IMR-90 (cell line): Measurements from ENCODE around the gene PITPNC1. TPM values are rescaled to one million over a fixed set of nuclear protein-coding genes. Genes with fewer than 3 reads are reported as not detected.
"Not testable (repeated sequence)": the region's sequence is repeated elsewhere in the genome, so short reads cannot be mapped to it uniquely, and the experiment has no call there.

Source experiments
- ATAC-seq: fragments of 200-7000 bp; cut with Tn5 transposase; 2 replicates; pipeline ENCODE4 v1.9.1; 2020; ENCODE audit warnings: low read depth, mild to moderate bottlenecking, moderate library complexity
- BruUV-seq: library from RNA; stranded (reverse); fragments of 400-500 nt; replicated peaks from 2 replicates; lab custom pipeline; 2021; lab: Mats Ljungman, UMichigan
- CTCF ChIA-PET: fragments of 300-600 bp; formaldehyde crosslinking; extraction: SDS; loops from one replicate; lab custom pipeline; 2021; ENCODE audit warnings: antibody characterized with exemption; lab: Yijun Ruan, JAX
- POLR2A ChIA-PET: fragments of 300-600 bp; sonication (Branson Sonifier 250); formaldehyde crosslinking; loops from one replicate; lab custom pipeline; 2022; ENCODE audit warnings: antibody characterized with exemption; ENCODE audit not compliant: unreplicated experiment; lab: Charles Lee
- DNase-seq: peaks from one replicate; pipeline ENCODE4 v3.0.0; 2013
- H2AFZ ChIP-seq: replicated peaks from 2 replicates; pipeline ENCODE3; 2013; ENCODE audit warnings: low read length, mild to moderate bottlenecking; ENCODE audit not compliant: poor library complexity
- H2AK5ac ChIP-seq: 2 replicates; pipeline ENCODE4 v1.6.1; 2013; ENCODE audit warnings: low read depth, low read length, inconsistent platforms
- H2AK9ac ChIP-seq: replicated peaks from 2 replicates; pipeline ENCODE3; 2013; ENCODE audit warnings: mild to moderate bottlenecking, low read depth, low read length, moderate library complexity; ENCODE audit not compliant: poor library complexity
- H2BK120ac ChIP-seq: 2 replicates; pipeline ENCODE4 v1.6.1; 2013; ENCODE audit warnings: low read depth, low read length, inconsistent platforms
- H2BK15ac ChIP-seq: 3 replicates; pipeline ENCODE4 v1.6.1; 2013; ENCODE audit warnings: low read depth, low read length, inconsistent platforms
- H2BK20ac ChIP-seq: 2 replicates; pipeline ENCODE4 v1.6.1; 2013; ENCODE audit warnings: low read depth, mild to moderate bottlenecking, inconsistent platforms, low read length, moderate library complexity
- H2BK5ac ChIP-seq: 2 replicates; pipeline ENCODE4 v1.6.1; 2013; ENCODE audit warnings: mild to moderate bottlenecking, low read depth, low read length, inconsistent platforms; ENCODE audit not compliant: poor library complexity, severe bottlenecking
- H3K14ac ChIP-seq: replicated peaks from 2 replicates; pipeline ENCODE4 v1.6.1; 2013; ENCODE audit warnings: low read depth, low read length, inconsistent platforms
- H3K18ac ChIP-seq: 2 replicates; pipeline ENCODE4 v1.6.1; 2013; ENCODE audit warnings: low read depth, low read length, control low read depth
- H3K23ac ChIP-seq: 2 replicates; pipeline ENCODE4 v1.6.1; 2013; ENCODE audit warnings: low read depth, low read length, inconsistent platforms
- H3K27ac ChIP-seq: 2 replicates; pipeline ENCODE4 v1.5.1; 2013; ENCODE audit warnings: mild to moderate bottlenecking, control low read depth, low read length; ENCODE audit not compliant: insufficient read depth
- H3K27me3 ChIP-seq: 2 replicates; pipeline ENCODE4 v1.6.1; 2013; ENCODE audit warnings: low read length; ENCODE audit not compliant: control insufficient read depth, insufficient read depth
- H3K36me3 ChIP-seq: 2 replicates; pipeline ENCODE4 v1.6.1; 2013; ENCODE audit warnings: low read length, mixed read lengths; ENCODE audit not compliant: control insufficient read depth, insufficient read depth
- H3K4ac ChIP-seq: 2 replicates; pipeline ENCODE4 v1.6.1; 2013; ENCODE audit warnings: low read depth, low read length, inconsistent platforms
- H3K4me1 ChIP-seq: 2 replicates; pipeline ENCODE4 v1.6.1; 2013; ENCODE audit warnings: low read length, mixed read lengths; ENCODE audit not compliant: control insufficient read depth, insufficient read depth
- H3K4me2 ChIP-seq: 2 replicates; pipeline ENCODE4 v1.6.1; 2013; ENCODE audit warnings: low read depth, mild to moderate bottlenecking, control low read depth, low read length, moderate library complexity
- H3K4me3 ChIP-seq: 2 replicates; pipeline ENCODE4 v1.5.1; 2013; ENCODE audit warnings: low read depth, mild to moderate bottlenecking, control low read depth, low read length, moderate library complexity; ENCODE audit not compliant: insufficient read depth
- H3K56ac ChIP-seq: 2 replicates; pipeline ENCODE4 v1.6.1; 2013; ENCODE audit warnings: low read length, inconsistent platforms; ENCODE audit not compliant: insufficient read depth; ENCODE audit errors: extremely low read depth
- H3K79me1 ChIP-seq, 2 experiments: 2 replicates each; pipeline ENCODE4 v1.6.1; 2013; ENCODE audit warnings: low read length in 2 of 2, inconsistent platforms in 1 of 2, low read depth in 1 of 2
- H3K9ac ChIP-seq: 2 replicates; pipeline ENCODE4 v1.6.1; 2013; ENCODE audit warnings: low read depth, low read length, control low read depth
- H3K9me1 ChIP-seq: 2 replicates; pipeline ENCODE4 v1.6.1; 2013; ENCODE audit warnings: low read length, inconsistent platforms; ENCODE audit not compliant: insufficient read depth
- H3K9me3 ChIP-seq: 2 replicates; pipeline ENCODE4 v1.6.1; 2013; ENCODE audit warnings: low read length; ENCODE audit not compliant: control insufficient read depth, insufficient read depth
- H4K20me1 ChIP-seq: 2 replicates; pipeline ENCODE4 v1.6.1; 2013; ENCODE audit warnings: low read length, inconsistent platforms; ENCODE audit not compliant: insufficient read depth
- H4K5ac ChIP-seq: 2 replicates; pipeline ENCODE4 v1.6.1; 2013; ENCODE audit warnings: mild to moderate bottlenecking, low read depth, low read length, control low read depth
- H4K8ac ChIP-seq, 2 experiments: 2 replicates each; pipeline ENCODE4 v1.6.1; 2013; ENCODE audit warnings: low read depth in 2 of 2, low read length in 2 of 2, control low read depth in 1 of 2, inconsistent platforms in 1 of 2
- H4K91ac ChIP-seq: 2 replicates; pipeline ENCODE4 v1.6.1; 2013; ENCODE audit warnings: low read depth, low read length, inconsistent platforms; ENCODE audit not compliant: insufficient read depth
- WGBS, 2 experiments: methylation state at CpG; one replicate each; pipeline versions ENCODE4 v1.1.5 to v1.1.7; 2013; ENCODE audit warnings: missing lambda C conversion rate in 2 of 2; ENCODE audit not compliant: insufficient read length in 1 of 2; ENCODE audit errors: extremely low coverage in 2 of 2; 5-methylcytosine and 5-hydroxymethylcytosine counted together
- dilution Hi-C: fragments of 300-500 bp; cut with HindIII; formaldehyde crosslinking; loops from one replicate; pipeline ENCODE4 v1.14.3; 2018; ENCODE audit warnings: low sequenced_read_pairs; ENCODE audit not compliant: unreplicated experiment
- in situ Hi-C: fragments of 300-500 bp; cut with MboI; formaldehyde crosslinking; loops from 3 replicates; pipeline ENCODE4 v1.14.3; 2019; ENCODE audit warnings: low sequenced_read_pairs, inconsistent platforms, mixed read lengths
- intact Hi-C: fragments of 100-400 bp; cut with micrococcal nuclease; formaldehyde crosslinking; loops from 2 replicates; pipeline ENCODE4 v1.10.0; 2022
- polyA plus RNA-seq, 3 experiments: library from polyadenylated mRNA; depleted of rRNA; stranded (reverse); fragments of >200 nt; gene quantifications; 2 replicates each; pipeline ENCODE4 v1.2.3, GENCODE V29; 2012; ENCODE audit warnings: low replicate concordance in 1 of 3
- total RNA-seq: library from RNA; depleted of rRNA; stranded (reverse); fragments of >200 nt; gene quantifications from 2 replicates; pipeline ENCODE4 v1.2.3, GENCODE V29; 2012

Gene PITPNC1
- total and polyA plus RNA-seq, 2 of the 4 experiments (the other 2 are of a cell fraction) = 4.1 TPM

DNA sequence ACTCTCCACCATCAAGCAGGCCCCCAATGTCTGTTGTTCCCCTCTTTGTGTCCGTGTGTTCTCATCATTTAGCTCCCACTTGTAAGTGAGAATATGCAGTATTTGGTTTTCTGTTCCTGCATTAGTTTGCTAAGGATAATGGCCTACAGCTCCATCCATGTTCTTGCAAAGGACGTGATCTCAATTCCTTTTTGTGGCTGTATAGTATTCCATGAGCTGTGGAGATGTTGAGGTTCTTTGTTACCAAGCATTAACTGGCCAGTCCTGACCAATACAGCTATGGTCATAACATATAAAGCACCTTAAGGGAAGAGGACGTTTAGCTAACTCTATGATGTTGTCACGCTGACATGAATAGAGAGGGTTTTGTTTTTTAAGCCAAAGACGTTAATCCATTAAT is 118.5 kb downstream of the PITPNC1 start:
- H3K9me3 ChIP-seq, H4K20me1 ChIP-seq, H3K18ac ChIP-seq, H3K4me2 ChIP-seq, H2AK5ac ChIP-seq, H3K56ac ChIP-seq, BruUV-seq, H2BK120ac ChIP-seq, H4K91ac ChIP-seq, intact Hi-C loops, H2BK20ac ChIP-seq, ATAC-seq, H2AK9ac ChIP-seq, POLR2A ChIA-PET, H3K27ac ChIP-seq, H4K8ac ChIP-seq, H3K23ac ChIP-seq, dilution Hi-C loops, H3K14ac ChIP-seq, CTCF ChIA-PET, in situ Hi-C loops, H3K27me3 ChIP-seq, H2AFZ ChIP-seq, H3K36me3 ChIP-seq, H3K4ac ChIP-seq, H3K4me1 ChIP-seq, H4K5ac ChIP-seq, H3K9me1 ChIP-seq, H3K9ac ChIP-seq, H2BK15ac ChIP-seq, H3K4me3 ChIP-seq, DNase-seq, H2BK5ac ChIP-seq: not testable (repeated sequence)
- peaks cover 20 to 24% of the 10 kb centered on the region in 2 experiments; a peak in 3 of 4 replicates for H3K79me1 ChIP-seq
- WGBS, 2 experiments = no CpG with 5 or more reads among the region's 5 CpGs
